ENCODE measurements around the gene KLHL1.

KLHL1 gene

GRCh38 chr13:69755101-69755500, 353.2 kb downstream of the KLHL1 start:
- TF ChIP-seq CTCF (IDR thresholded peaks at IDR 0.05; ENCODE audit: insufficient read depth, low read length, poor library complexity, severe bottlenecking) = no peak
- Histone ChIP-seq H3K4me3 (replicated peaks; ENCODE audit: low read depth, low read length) (no peak overlapping the region), H3K27me3 (replicated peaks; ENCODE audit: control insufficient read depth, insufficient read depth, low read length) (no peaks in the 10 kb centered on the region), H3K36me3 (ENCODE audit: control insufficient read depth, insufficient read depth, low read length) (no peaks in the 10 kb centered on the region)
- DNase-seq (ENCODE audit: extremely low read depth, insufficient read length) = no peak

DNA sequence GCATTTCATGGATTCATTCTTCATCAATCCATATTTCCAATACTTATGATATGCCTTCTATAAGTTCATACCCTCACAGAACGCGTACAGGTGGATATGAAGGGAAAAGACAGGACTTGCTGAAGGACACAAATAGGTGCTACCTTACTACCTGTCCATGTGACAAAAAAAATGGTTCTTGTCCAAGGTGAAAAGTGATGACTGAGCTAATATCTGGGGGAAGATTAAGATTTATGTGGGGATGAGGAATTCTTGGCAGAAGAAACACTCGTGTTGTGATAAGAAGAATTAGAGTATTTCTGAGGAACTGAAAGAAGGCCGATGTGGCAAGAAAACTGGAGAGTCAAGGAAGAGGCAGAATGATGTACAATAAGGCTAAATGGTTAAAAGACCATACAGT, 357.0 kb downstream of the KLHL1 start:
- TF ChIP-seq CTCF (IDR thresholded peaks at IDR 0.05; ENCODE audit: insufficient read depth, low read length, poor library complexity, severe bottlenecking) = no peak
- no peaks in the 10 kb centered on the region for H3K27me3 ChIP-seq (replicated peaks; ENCODE audit: control insufficient read depth, insufficient read depth, low read length)
- no peak for DNase-seq (ENCODE audit: extremely low read depth, insufficient read length)
- H3K4me3 ChIP-seq (replicated peaks; ENCODE audit: low read depth, low read length) = no peak overlapping the region
- no peaks in the 10 kb centered on the region for H3K36me3 ChIP-seq (ENCODE audit: control insufficient read depth, insufficient read depth, low read length)

GRCh38 chr13:69737129-69737935, 370.9 kb downstream of the KLHL1 start:
- no peaks in the 10 kb centered on the region for H3K27me3 ChIP-seq (replicated peaks; ENCODE audit: control insufficient read depth, insufficient read depth, low read length)
- no peak for TF ChIP-seq CTCF (IDR thresholded peaks at IDR 0.05; ENCODE audit: insufficient read depth, low read length, poor library complexity, severe bottlenecking)
- H3K36me3 ChIP-seq (ENCODE audit: control insufficient read depth, insufficient read depth, low read length) = no peaks in the 10 kb centered on the region
- H3K4me3 ChIP-seq (replicated peaks; ENCODE audit: low read depth, low read length) = no peak overlapping the region
- DNase-seq (ENCODE audit: extremely low read depth, insufficient read length) = no peak

- no peak for TF ChIP-seq CTCF (IDR thresholded peaks at IDR 0.05; ENCODE audit: insufficient read depth, low read length, poor library complexity, severe bottlenecking)
- H3K27me3 ChIP-seq (replicated peaks; ENCODE audit: control insufficient read depth, insufficient read depth, low read length) = no peaks in the 10 kb centered on the region
- H3K4me3 ChIP-seq (replicated peaks; ENCODE audit: low read depth, low read length) = no peak overlapping the region
- DNase-seq (ENCODE audit: extremely low read depth, insufficient read length) = no peak
- H3K36me3 ChIP-seq (ENCODE audit: control insufficient read depth, insufficient read depth, low read length) = no peaks in the 10 kb centered on the region
Measured at GRCh38 chr13:69721631-69722030, 386.6 kb downstream of the KLHL1 start.

- Histone ChIP-seq H3K4me3 (replicated peaks; ENCODE audit: low read depth, low read length) (no peak overlapping the region), H3K36me3 (ENCODE audit: control insufficient read depth, insufficient read depth, low read length) (no peaks in the 10 kb centered on the region), H3K27me3 (replicated peaks; ENCODE audit: control insufficient read depth, insufficient read depth, low read length) (no peaks in the 10 kb centered on the region)
- no peak for TF ChIP-seq CTCF (IDR thresholded peaks at IDR 0.05; ENCODE audit: insufficient read depth, low read length, poor library complexity, severe bottlenecking)
- DNase-seq (ENCODE audit: extremely low read depth, insufficient read length) = no peak
Measured at GRCh38 chr13:69720278-69720983, 387.8 kb downstream of the KLHL1 start.

Data from GM06990 (cell line).